H1 (cell line): ENCODE measurements around the gene ZNF677. TPM values are rescaled to one million over a fixed set of nuclear protein-coding genes. Genes with fewer than 3 reads are reported as not detected.

Experiments
- CTCF ChIA-PET: fragments of 300-600 bp; sonication (Branson Sonifier 250); formaldehyde crosslinking; loops from one replicate; lab custom pipeline; 2021; ENCODE audit not compliant: partially characterized antibody; lab: Charles Lee
- POLR2A ChIA-PET: fragments of 300-600 bp; sonication (Branson Sonifier 250); formaldehyde crosslinking; loops from one replicate; lab custom pipeline; 2021; ENCODE audit warnings: inconsistent platforms; ENCODE audit not compliant: partially characterized antibody; lab: Charles Lee
- DNase-seq, 2 experiments: peaks; one replicate each; pipeline versions ENCODE4 v3.0.0 to v3.0.0-alpha.2; 2010 to 2022; ENCODE audit warnings: low spot score in 2 of 2, low read depth in 1 of 2, mixed read lengths in 1 of 2
- FAIRE-seq: peaks from 2 replicates; lab custom pipeline; 2011; peaks lifted over from hg19 to GRCh38; lab: Jason Lieb, UNC
- H2AFZ ChIP-seq: 2 replicates; pipeline ENCODE4 v1.8.1; 2012; ENCODE audit warnings: low read length, inconsistent platforms
- H2AK5ac ChIP-seq: 2 replicates; pipeline ENCODE4 v1.6.1; 2013; ENCODE audit warnings: low read depth, low read length
- H2BK120ac ChIP-seq: replicated peaks from 2 replicates; pipeline ENCODE3; 2013; ENCODE audit warnings: low read depth, low read length, inconsistent platforms
- H2BK12ac ChIP-seq: 2 replicates; pipeline ENCODE4 v1.6.1; 2013; ENCODE audit warnings: low read depth, low read length
- H2BK15ac ChIP-seq: 2 replicates; pipeline ENCODE4 v1.6.1; 2013; ENCODE audit warnings: low read length
- H2BK20ac ChIP-seq: 2 replicates; pipeline ENCODE4 v1.6.1; 2013; ENCODE audit warnings: low read length
- H2BK5ac ChIP-seq: 2 replicates; pipeline ENCODE4 v1.6.1; 2013; ENCODE audit warnings: low read depth, low read length
- H3K14ac ChIP-seq: 2 replicates; pipeline ENCODE4 v1.6.1; 2013; ENCODE audit warnings: inconsistent platforms; ENCODE audit not compliant: insufficient read length
- H3K18ac ChIP-seq: 2 replicates; pipeline ENCODE4 v1.6.1; 2013; ENCODE audit warnings: low read length; ENCODE audit errors: extremely low read depth
- H3K23ac ChIP-seq: 2 replicates; pipeline ENCODE4 v1.6.1; 2013; ENCODE audit warnings: inconsistent platforms; ENCODE audit not compliant: insufficient read length
- H3K23me2 ChIP-seq: 2 replicates; pipeline ENCODE4 v1.6.1; 2013; ENCODE audit warnings: low read depth, low read length
- H3K27ac ChIP-seq: 2 replicates; pipeline ENCODE4 v1.6.1; 2011; ENCODE audit warnings: low read depth, low read length, inconsistent platforms
- H3K27me3 ChIP-seq, 4 experiments: replicated peaks in 1 of 4; 1 replicate in 1 of 4; 2 replicates in 3 of 4; pipeline versions ENCODE4 v1.6.1 to v1.8.1; 2011 to 2013; ENCODE audit warnings: low read length in 3 of 4, mild to moderate bottlenecking in 3 of 4, inconsistent platforms in 2 of 4, mixed read lengths in 2 of 4, moderate library complexity in 1 of 4; ENCODE audit not compliant: control insufficient read depth in 3 of 4, insufficient read depth in 3 of 4; ENCODE audit errors: extremely low read depth in 1 of 4
- H3K36me3 ChIP-seq, 4 experiments: 2 replicates each; pipeline versions ENCODE4 v1.6.1 to v1.8.1; 2011 to 2013; ENCODE audit warnings: mild to moderate bottlenecking in 4 of 4, low read length in 3 of 4, moderate library complexity in 2 of 4, control low read depth in 1 of 4, inconsistent platforms in 1 of 4; ENCODE audit not compliant: insufficient read depth in 4 of 4, control insufficient read depth in 2 of 4
- H3K4ac ChIP-seq: replicated peaks from 2 replicates; pipeline ENCODE3; 2013; ENCODE audit warnings: low read length, low read depth, mixed read lengths, inconsistent platforms; ENCODE audit not compliant: insufficient read length
- H3K4me1 ChIP-seq, 4 experiments: replicated peaks in 1 of 4; 1 replicate in 1 of 4; 2 replicates in 3 of 4; pipeline versions ENCODE4 v1.6.1 to v1.8.1; 2011 to 2013; ENCODE audit warnings: low read length in 3 of 4, inconsistent platforms in 2 of 4, mixed read lengths in 1 of 4; ENCODE audit not compliant: insufficient read depth in 4 of 4, control insufficient read depth in 3 of 4
- H3K4me2 ChIP-seq, 2 experiments: 2 replicates each; pipeline versions ENCODE4 v1.6.1 to v1.8.1; 2011 to 2013; ENCODE audit warnings: low read depth in 2 of 2, low read length in 2 of 2, control low read depth in 1 of 2, inconsistent platforms in 1 of 2, mild to moderate bottlenecking in 1 of 2; ENCODE audit not compliant: insufficient read depth in 1 of 2
- H3K4me3 ChIP-seq, 4 experiments: fragments of 200-600, 300-600 bp in 1 of 4; sonication (generic), shearing (Covaris generic), sonication (Bioruptor Twin) in 1 of 4; 2 replicates each; pipeline versions ENCODE4 v1.5.1 to v1.8.1; 2011 to 2016; ENCODE audit warnings: low read length in 4 of 4, low read depth in 3 of 4, control low read depth in 2 of 4, inconsistent platforms in 2 of 4, mild to moderate bottlenecking in 2 of 4, mixed read lengths in 1 of 4, moderate library complexity in 1 of 4; ENCODE audit not compliant: insufficient read depth in 2 of 4; ENCODE audit errors: extremely low read depth in 1 of 4
- H3K56ac ChIP-seq: replicated peaks from 2 replicates; pipeline ENCODE3; 2013; ENCODE audit warnings: low read depth, mild to moderate bottlenecking, mixed read lengths, low read length, inconsistent platforms; ENCODE audit not compliant: insufficient read length
- H3K79me1 ChIP-seq: 2 replicates; pipeline ENCODE4 v1.6.1; 2013; ENCODE audit warnings: low read depth, low read length, control low read depth
- H3K79me2 ChIP-seq, 2 experiments: 2 replicates each; pipeline versions ENCODE4 v1.6.1 to v1.8.1; 2012 to 2013; ENCODE audit warnings: low read length in 2 of 2, mild to moderate bottlenecking in 2 of 2, inconsistent platforms in 1 of 2; ENCODE audit not compliant: insufficient read depth in 2 of 2, control insufficient read depth in 1 of 2
- H3K9ac ChIP-seq, 4 experiments: replicated peaks in 1 of 4; 1 replicate in 1 of 4; 2 replicates in 3 of 4; pipeline versions ENCODE4 v1.6.1 to v1.8.1; 2011 to 2013; ENCODE audit warnings: low read depth in 3 of 4, low read length in 3 of 4, control low read depth in 2 of 4, mild to moderate bottlenecking in 2 of 4, moderate library complexity in 2 of 4, inconsistent platforms in 1 of 4; ENCODE audit errors: extremely low read depth in 1 of 4
- H3K9me3 ChIP-seq, 2 experiments: 2 replicates each; pipeline versions ENCODE4 v1.6.1 to v1.8.1; 2012 to 2013; ENCODE audit warnings: mild to moderate bottlenecking in 2 of 2, moderate library complexity in 2 of 2, control low read depth in 1 of 2, inconsistent platforms in 1 of 2, low read depth in 1 of 2, low read length in 1 of 2, mixed read lengths in 1 of 2; ENCODE audit not compliant: insufficient read depth in 2 of 2
- H4K20me1 ChIP-seq, 2 experiments: replicated peaks in 1 of 2; 2 replicates each; pipeline versions ENCODE3 to v1.8.1; 2011 to 2013; ENCODE audit warnings: inconsistent platforms in 2 of 2, low read length in 2 of 2, mild to moderate bottlenecking in 1 of 2; ENCODE audit not compliant: insufficient read depth in 2 of 2, control insufficient read depth in 1 of 2
- H4K5ac ChIP-seq: 2 replicates; pipeline ENCODE4 v1.6.1; 2013; ENCODE audit warnings: low read length, low read depth, mixed read lengths, inconsistent platforms; ENCODE audit not compliant: insufficient read length
- H4K8ac ChIP-seq: 2 replicates; pipeline ENCODE4 v1.8.0; 2013; ENCODE audit warnings: mild to moderate bottlenecking, moderate library complexity, low read length, inconsistent platforms; ENCODE audit not compliant: insufficient read depth; ENCODE audit errors: extremely low read depth
- H4K91ac ChIP-seq: replicated peaks from 2 replicates; pipeline ENCODE3; 2013; ENCODE audit warnings: low read length, mixed read lengths, inconsistent platforms; ENCODE audit not compliant: insufficient read length
- CTBP2 ChIP-seq: IDR thresholded peaks from 2 replicates; pipeline ENCODE4 v1.7.0; 2011; ENCODE audit warnings: borderline replicate concordance, mild to moderate bottlenecking, moderate library complexity, mixed read lengths, low read length; ENCODE audit not compliant: insufficient read depth, insufficient read length
- HDAC2 ChIP-seq, 2 experiments: fragments of 300-600 bp in 1 of 2; sonication (generic) in 1 of 2; IDR thresholded peaks; 2 replicates each; pipeline ENCODE4 v1.6.1; 2011 to 2012; ENCODE audit warnings: low read depth in 2 of 2, low read length in 2 of 2, mild to moderate bottlenecking in 2 of 2, moderate library complexity in 2 of 2, borderline replicate concordance in 1 of 2, inconsistent platforms in 1 of 2
- WGBS, 2 experiments: shearing (Covaris generic) in 1 of 2; methylation state at CpG; one replicate each; pipeline versions ENCODE4 v1.1.6 to v1.1.7; 2013 to 2015; ENCODE audit warnings: low lambda C conversion rate in 2 of 2, mixed read lengths in 2 of 2, inconsistent platforms in 1 of 2, low coverage in 1 of 2, missing lambda C conversion rate in 1 of 2; ENCODE audit not compliant: insufficient replicate concordance in 2 of 2, insufficient coverage in 1 of 2, insufficient read length in 1 of 2; ENCODE audit errors: extremely low coverage in 1 of 2, missing lambda C conversion rate in 1 of 2; 5-methylcytosine and 5-hydroxymethylcytosine counted together
- polyA plus RNA-seq, 7 experiments: library from polyadenylated mRNA; depleted of rRNA in 3 of 7; stranded (reverse) in 5 of 7; unstranded in 2 of 7; fragments of >200 nt in 5 of 7; fragments of 200-250 nt in 2 of 7; gene quantifications; 1 replicate in 5 of 7; 2 replicates in 1 of 7; 4 replicates in 1 of 7; pipeline versions ENCODE4 v1.2.1 to v1.2.3, GENCODE V29; 2011 to 2013; ENCODE audit warnings: missing spikeins in 2 of 7, mixed read lengths in 2 of 7
- total RNA-seq: library from RNA; stranded (reverse); fragmentation: NEBNext Ultra II Directional; extraction: Animal tissue kit (Norgen Biotek cat#: 25700); gene quantifications from 2 replicates; pipeline ENCODE4 v1.2.1, GENCODE V29; 2021

The ZNF677 gene
- total and polyA plus RNA-seq, 2 of the 8 experiments (the other 6 are each of a cell fraction or from before 2014, with no cell fraction given) = 29.6 to 37.0 TPM

- Histone ChIP-seq H3K9me3 (0 out of 4 replicates have a peak, but pooled peaks cover 0 to 3% of the 10 kb centered on the region in 2 experiments), H2BK12ac (no peak overlapping the region), H2AK5ac (no peak overlapping the region), H3K4ac (no peak overlapping the region), H3K56ac (no peak overlapping the region), H3K36me3 (no peaks in the 10 kb centered on the region), H3K9ac (no peak overlapping the region), H3K18ac (no peak overlapping the region), H3K79me2 (no peaks in the 10 kb centered on the region), H3K27me3 (no peaks in the 10 kb centered on the region), H3K23ac (no peak overlapping the region), H2BK15ac (no peak overlapping the region), H3K79me1 (no peaks in the 10 kb centered on the region), H3K27ac (no peak overlapping the region), H3K4me3 (no peak overlapping the region), H3K4me1 (no peaks in the 10 kb centered on the region), H2AFZ (no peak overlapping the region), H3K4me2 (no peak overlapping the region), H2BK20ac (no peak overlapping the region), H3K23me2 (no peaks in the 10 kb centered on the region), H4K20me1 (no peaks in the 10 kb centered on the region), H2BK120ac (no peak overlapping the region), H4K91ac (no peak overlapping the region), H4K8ac (no peak overlapping the region), H2BK5ac (no peak overlapping the region), H3K14ac (no peak overlapping the region), H4K5ac (no peak overlapping the region)
- no peak for DNase-seq
- TF ChIP-seq HDAC2 (IDR thresholded peaks at IDR 0.05; ENCODE audit: borderline replicate concordance in 1 of 2, low read depth in 2 of 2, low read length in 2 of 2) (no peak), CTBP2 (no peak)
- ChIA-PET CTCF (interaction anchor here (0.8 kb wide), 1 partner anchor 20 kb away, joined by 3 read pairs; no protein-coding TSS in a partner anchor), POLR2A (no interaction called here)
- 88% methylated on average over 4 of the region's 4 CpGs; no CpG with 5 or more reads in 1 of the 2 experiments for WGBS, 2 experiments
- no peak for FAIRE-seq
Measured at GRCh38 chr19:53285087-53285486, 30.4 kb upstream of the ZNF677 start.
